Type B pancreatic cell (in vitro differentiated cells): ENCODE data around the gene FOXL2. TPM values are rescaled to one million over a fixed set of nuclear protein-coding genes. Genes with fewer than 3 reads are reported as not detected.

Experiments used
- DNase-seq: peaks from one replicate; pipeline ENCODE4 v3.0.0; 2021; ENCODE audit warnings: mixed read lengths; ENCODE audit not compliant: unreplicated experiment; ENCODE audit errors: extremely low spot score
- H3K27ac Mint-ChIP-seq: 2 replicates; pipeline ENCODE4 v1.8.0; 2021; ENCODE audit warnings: mild to moderate bottlenecking, mixed read lengths
- H3K27me3 Mint-ChIP-seq: 2 replicates; pipeline ENCODE4 v1.8.0; 2021; ENCODE audit warnings: mixed read lengths
- H3K36me3 Mint-ChIP-seq: 2 replicates; pipeline ENCODE4 v1.8.0; 2021; ENCODE audit warnings: mixed read lengths
- H3K4me1 Mint-ChIP-seq: one replicate; pipeline ENCODE4 v1.8.0; 2021; ENCODE audit warnings: mixed read lengths; ENCODE audit not compliant: unreplicated experiment
- H3K4me3 Mint-ChIP-seq: 2 replicates; pipeline ENCODE4 v1.8.0; 2021; ENCODE audit warnings: mild to moderate bottlenecking, mixed read lengths
- H3K9me3 Mint-ChIP-seq: 2 replicates; pipeline ENCODE4 v1.8.0; 2021; ENCODE audit warnings: mixed read lengths
- total RNA-seq: library from RNA; stranded (reverse); gene quantifications from 2 replicates; pipeline ENCODE4 v1.2.1, GENCODE V29; 2021; ENCODE audit warnings: low replicate concordance
- TF ChIP-seq, protein P1 (sequence below): fragments of 200-600 bp; sonication (generic); conservative IDR thresholded peaks from 2 replicates; pipeline ENCODE4 v1.5.0; 2021; ENCODE audit warnings: antibody characterized with exemption, mild to moderate bottlenecking

FOXL2 gene
- total RNA-seq, 1 donor from 2014 or later = 0.75 TPM

DNA sequence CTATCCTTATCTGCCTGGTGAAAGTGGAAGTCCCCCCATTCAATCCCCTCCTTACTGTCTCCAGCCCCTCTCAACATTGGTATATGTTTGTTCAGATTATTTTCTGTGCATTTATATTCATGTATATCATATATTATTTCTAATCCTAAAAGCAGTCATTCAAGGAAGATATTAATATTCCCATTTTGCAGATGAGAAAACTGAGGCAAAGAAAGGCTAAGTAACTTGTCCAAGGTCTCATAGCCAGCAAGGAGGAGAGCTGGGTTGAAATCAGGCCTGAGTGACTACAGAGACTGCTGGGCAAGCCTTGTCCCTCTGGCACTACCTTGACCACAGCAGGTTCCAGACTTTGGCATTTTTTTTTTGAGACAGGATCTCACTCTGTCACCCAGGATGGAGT, 29.1 kb upstream of the FOXL2 start:
- TF ChIP-seq, protein P1, sequence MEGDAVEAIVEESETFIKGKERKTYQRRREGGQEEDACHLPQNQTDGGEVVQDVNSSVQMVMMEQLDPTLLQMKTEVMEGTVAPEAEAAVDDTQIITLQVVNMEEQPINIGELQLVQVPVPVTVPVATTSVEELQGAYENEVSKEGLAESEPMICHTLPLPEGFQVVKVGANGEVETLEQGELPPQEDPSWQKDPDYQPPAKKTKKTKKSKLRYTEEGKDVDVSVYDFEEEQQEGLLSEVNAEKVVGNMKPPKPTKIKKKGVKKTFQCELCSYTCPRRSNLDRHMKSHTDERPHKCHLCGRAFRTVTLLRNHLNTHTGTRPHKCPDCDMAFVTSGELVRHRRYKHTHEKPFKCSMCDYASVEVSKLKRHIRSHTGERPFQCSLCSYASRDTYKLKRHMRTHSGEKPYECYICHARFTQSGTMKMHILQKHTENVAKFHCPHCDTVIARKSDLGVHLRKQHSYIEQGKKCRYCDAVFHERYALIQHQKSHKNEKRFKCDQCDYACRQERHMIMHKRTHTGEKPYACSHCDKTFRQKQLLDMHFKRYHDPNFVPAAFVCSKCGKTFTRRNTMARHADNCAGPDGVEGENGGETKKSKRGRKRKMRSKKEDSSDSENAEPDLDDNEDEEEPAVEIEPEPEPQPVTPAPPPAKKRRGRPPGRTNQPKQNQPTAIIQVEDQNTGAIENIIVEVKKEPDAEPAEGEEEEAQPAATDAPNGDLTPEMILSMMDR = no peak
- Mint-ChIP-seq H3K4me1 (no peaks in the 10 kb centered on the region), H3K36me3 (no peaks in the 10 kb centered on the region), H3K27me3 (peaks cover 11% of the 10 kb centered on the region), H3K27ac (no peak overlapping the region), H3K9me3 (no peaks in the 10 kb centered on the region), H3K4me3 (no peak overlapping the region)
- DNase-seq = no peak

DNA sequence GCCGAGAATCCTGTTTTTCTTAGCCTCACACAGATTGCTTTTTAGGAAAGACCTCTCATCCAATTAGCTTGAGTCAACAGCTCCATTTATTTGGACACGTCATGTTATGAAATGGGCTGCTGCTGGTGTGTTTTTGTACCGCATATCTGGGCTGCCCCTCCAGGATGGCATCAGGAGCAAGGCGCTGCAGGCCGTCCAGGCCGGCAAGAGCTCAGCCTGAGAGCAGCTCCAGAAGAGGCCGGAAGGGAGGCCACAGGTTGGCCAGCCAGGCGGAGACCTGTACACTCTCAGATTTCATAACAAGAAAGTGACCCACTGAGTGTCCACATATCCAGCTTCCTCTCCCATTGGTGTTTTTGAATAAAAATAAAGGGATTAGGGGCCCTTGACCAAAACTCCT, 28.4 kb upstream of the FOXL2 start:
- Mint-ChIP-seq H3K4me3 (no peak overlapping the region), H3K36me3 (no peaks in the 10 kb centered on the region), H3K9me3 (no peaks in the 10 kb centered on the region), H3K27ac (no peak overlapping the region), H3K4me1 (no peaks in the 10 kb centered on the region), H3K27me3 (peaks cover 14% of the 10 kb centered on the region)
- no peak for DNase-seq
- TF ChIP-seq, protein P1 = no peak

DNA sequence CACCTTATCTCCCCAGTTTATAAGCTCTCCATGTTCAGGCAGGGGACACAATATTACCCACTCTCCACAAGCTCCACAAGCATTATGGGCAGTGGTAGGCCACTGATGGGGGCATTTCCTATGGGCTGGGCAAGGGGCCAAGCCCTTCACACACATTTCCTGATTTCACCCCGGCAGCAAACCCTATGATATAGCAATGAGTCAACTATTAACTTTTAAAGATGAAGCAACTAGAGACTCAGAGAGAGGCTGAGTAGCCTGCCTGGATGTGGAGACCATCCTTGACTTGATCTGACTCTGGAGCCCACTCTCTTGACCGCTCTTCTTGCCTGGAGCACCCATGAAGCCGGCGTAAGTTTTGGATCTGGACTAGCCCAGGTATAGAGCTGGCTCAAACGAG, 27.5 kb upstream of the FOXL2 start:
- TF ChIP-seq, protein P1 = no peak

DNA sequence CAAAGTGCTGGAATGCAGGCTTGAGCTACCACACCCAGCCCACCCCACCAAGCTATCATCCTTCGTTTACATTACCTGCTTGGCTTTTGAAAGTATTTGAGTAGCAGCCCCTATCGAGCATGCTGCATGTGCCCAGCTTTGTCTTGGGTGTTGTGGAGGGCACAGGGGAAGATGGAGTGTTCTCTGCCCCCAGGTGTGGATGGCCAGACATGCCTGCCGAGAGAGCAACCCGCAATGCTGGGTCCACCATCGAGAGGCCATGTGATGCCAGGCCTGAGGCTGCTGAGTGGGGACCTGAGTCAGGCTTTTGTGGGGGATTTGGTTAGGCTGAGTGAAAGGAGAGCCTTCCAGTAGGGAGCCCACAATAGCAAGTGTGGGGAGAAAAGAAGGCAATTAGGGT, 26.0 kb upstream of the FOXL2 start:
- Mint-ChIP-seq H3K9me3 (no peaks in the 10 kb centered on the region), H3K4me1 (no peaks in the 10 kb centered on the region), H3K27me3 (peaks cover 28% of the 10 kb centered on the region), H3K27ac (no peak overlapping the region), H3K36me3 (no peaks in the 10 kb centered on the region), H3K4me3 (no peak overlapping the region)
- TF ChIP-seq, protein P1 = no peak
- DNase-seq = no peak

More for the DNA sequence above, 27.5 kb upstream of the FOXL2 start:
- Mint-ChIP-seq H3K4me3 (no peak overlapping the region), H3K9me3 (no peaks in the 10 kb centered on the region), H3K27ac (no peak overlapping the region), H3K4me1 (no peaks in the 10 kb centered on the region), H3K27me3 (peaks cover 22% of the 10 kb centered on the region), H3K36me3 (no peaks in the 10 kb centered on the region)
- no peak for DNase-seq

DNA sequence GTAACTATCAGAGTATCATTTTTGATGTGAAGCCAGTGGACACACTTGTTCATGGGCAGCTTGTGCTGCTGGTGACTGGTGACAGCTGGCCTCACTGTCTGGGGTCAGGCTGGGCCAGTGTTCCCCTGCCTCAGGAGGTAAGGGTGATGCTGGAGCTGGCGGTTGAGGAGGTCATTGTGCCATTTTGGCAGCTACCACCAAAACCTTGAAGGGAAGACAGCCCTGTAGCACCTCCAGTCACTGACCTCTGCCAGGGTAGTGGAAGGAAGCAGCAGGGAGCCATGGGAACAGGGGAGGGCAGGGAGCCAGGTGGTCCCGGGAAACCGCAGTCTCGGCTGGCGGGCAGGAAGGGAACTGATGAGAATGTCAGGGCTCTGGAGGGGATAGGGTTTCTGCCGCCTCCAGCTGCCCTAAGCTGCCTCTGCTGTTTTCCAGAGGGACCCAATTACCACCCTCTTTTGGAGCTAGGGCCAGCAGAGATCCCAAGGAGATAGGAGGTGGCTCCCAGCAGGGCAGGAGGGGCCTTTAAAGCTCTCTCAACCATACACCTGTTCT, 24.9 kb upstream of the FOXL2 start:
- H3K36me3 Mint-ChIP-seq = no peaks in the 10 kb centered on the region
- TF ChIP-seq, protein P1 = no peak
- no peak for DNase-seq
- H3K27ac Mint-ChIP-seq = no peak overlapping the region
- no peaks in the 10 kb centered on the region for H3K4me1 Mint-ChIP-seq
- no peaks in the 10 kb centered on the region for H3K9me3 Mint-ChIP-seq
- no peak overlapping the region for H3K4me3 Mint-ChIP-seq
- peaks cover 31% of the 10 kb centered on the region for H3K27me3 Mint-ChIP-seq

DNA sequence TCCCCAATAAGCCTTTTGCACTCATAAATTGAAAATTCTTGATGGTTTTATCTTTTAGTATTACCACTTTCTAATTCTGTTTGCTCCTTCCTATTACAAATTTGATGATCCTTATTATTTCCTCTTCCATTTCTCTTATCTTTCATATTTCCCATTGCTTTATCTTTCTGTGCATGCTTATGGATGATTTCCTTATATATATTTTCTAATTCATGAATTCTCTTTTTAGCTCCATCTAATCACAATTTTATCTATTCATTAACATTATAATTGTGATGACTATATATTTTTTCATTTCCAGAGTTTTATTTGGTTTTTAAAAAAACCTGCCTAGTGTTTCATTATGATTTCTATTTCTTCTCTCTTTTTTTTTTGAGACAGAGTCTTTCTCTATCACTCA, 18.0 kb upstream of the FOXL2 start:
- no peaks in the 10 kb centered on the region for H3K4me1 Mint-ChIP-seq
- H3K27ac Mint-ChIP-seq = no peak overlapping the region
- H3K27me3 Mint-ChIP-seq = peaks cover 60% of the 10 kb centered on the region
- TF ChIP-seq, protein P1 = no peak
- H3K9me3 Mint-ChIP-seq = peaks cover 11% of the 10 kb centered on the region
- DNase-seq = no peak
- H3K4me3 Mint-ChIP-seq = no peak overlapping the region
- no peaks in the 10 kb centered on the region for H3K36me3 Mint-ChIP-seq
